Activated CD4-positive, alpha-beta T cell treated with anti-CD3 and anti-CD28 coated beads for 48 hours (primary cell): ENCODE measurements around the gene HSP90B1.

Experiments
- DNase-seq: peaks from one replicate; pipeline ENCODE4 v3.0.0-alpha.2; 2020

HSP90B1 gene

DNA sequence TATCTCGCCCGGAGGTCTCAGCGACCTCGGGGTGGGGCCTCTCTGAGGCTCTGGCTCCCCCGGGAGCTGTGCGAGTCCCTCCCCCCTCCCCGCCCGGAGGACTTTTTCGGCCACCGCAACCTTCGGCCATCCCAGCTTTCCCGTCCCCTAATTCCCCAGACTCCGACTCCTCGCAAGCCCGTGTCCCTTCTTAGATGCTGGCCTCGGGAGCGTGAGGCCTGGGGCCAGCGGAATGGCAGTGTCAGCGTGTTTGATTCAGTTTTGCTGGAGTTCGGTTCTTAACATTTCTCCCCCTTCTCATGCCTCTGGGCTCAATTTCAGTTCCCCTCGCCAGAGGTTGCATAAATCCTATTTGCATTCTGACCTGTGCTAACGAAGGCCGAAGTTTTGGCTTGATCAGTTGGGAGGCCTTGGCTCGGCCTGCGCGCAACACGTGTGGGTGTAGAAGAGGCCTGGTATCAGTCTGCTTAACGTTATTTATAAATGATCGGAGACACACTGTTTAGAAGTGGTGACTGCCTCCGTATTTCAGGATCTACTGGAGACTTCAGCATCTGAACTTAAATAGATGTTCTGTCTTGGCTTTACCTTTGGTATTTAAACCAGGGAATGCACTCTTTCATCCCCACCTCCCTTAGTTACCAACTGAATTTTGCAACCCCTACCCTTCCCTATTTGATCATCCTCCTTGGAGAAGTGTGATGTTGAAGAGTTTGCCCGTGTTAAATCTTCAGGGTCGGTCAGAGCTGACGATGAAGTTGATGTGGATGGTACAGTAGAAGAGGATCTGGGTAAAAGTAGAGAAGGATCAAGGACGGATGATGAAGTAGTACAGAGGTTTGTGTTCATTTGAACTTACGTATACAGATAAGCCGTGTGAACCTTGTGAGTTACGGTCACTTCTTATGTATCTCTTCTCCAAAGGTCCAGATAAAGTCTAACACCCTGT lies 851 bp downstream of the HSP90B1 start:
- peak; percentile 46 for DNase-seq

DNA sequence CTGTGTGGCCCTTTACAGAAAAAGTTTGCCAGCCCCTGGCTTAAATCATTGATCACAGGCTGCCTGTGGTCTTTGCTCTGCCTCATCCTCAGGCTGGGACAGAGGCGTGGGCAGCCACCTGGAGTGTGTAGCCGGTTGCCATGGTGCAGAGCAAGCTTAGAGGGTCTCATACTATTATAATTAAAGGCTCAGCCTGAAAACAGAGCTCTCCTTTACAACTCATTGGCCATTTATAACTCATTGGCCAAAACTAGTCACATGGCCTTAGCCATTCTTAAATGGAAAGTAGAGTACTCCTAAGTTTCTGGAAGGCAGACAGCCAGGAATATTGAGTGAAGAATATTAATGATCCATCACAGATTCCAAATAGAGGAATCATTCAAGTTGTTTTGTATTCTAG lies 3.0 kb downstream of the HSP90B1 start:
- no peak for DNase-seq

GRCh38 chr12:103936679-103937078 lies 6.5 kb downstream of the HSP90B1 start:
- DNase-seq = no peak

GRCh38 chr12:103944964-103945363 lies 14.8 kb downstream of the HSP90B1 start:
- DNase-seq = no peak

- no peak for DNase-seq
Observed at GRCh38 chr12:103947871-103948555, 17.8 kb downstream of the HSP90B1 start.

DNA sequence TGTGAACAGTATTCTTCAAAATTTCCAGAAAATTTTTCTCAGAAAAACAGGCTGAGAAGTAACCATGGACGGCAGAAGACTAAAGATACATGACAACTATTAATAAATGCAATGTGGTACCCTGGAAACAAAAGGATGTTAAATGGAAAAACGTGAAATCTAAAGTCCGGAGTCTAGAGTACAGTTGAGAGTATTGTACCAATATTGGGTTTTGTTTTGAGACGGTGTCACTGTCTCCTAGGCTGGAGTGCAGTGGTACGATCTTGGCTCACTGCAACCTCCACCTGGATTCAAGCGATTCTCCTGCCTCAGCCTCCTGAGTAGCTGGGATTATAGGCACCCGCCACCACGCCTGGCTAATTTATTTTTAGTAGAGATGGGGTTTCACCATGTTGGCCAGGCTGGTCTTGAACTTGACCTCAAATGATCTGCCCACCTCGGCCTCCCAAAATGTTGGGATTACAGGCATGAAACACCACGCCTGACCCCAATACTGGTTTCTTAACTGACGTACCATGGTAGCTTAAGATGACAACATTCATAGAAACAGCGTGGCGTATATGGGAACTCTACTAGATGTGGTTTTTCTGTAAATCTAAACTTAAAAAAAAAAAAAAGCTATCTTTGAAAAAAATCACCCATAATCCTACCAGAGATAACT lies 18.7 kb downstream of the HSP90B1 start:
- no peak for DNase-seq

DNA sequence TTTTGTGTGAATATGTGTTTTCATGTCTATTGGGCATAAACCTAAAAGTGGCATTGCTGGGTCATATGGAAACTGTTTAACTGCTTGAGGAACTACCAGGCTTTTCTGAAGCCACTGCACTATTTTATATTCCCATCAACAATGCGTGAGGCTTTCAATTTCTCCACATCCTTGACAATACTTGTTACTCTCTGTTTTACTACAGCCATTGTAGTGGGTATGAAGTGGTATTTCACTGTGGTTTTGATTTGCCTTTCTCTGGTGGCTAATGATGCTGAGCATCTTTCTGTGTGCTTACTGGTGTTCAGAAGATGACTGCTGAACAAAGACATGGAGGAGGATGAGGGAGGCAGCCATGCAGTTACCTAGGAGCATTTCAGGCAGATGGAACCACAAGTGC lies 22.3 kb downstream of the HSP90B1 start:
- DNase-seq = no peak

GRCh38 chr12:103955811-103956508 lies 25.8 kb downstream of the HSP90B1 start:
- DNase-seq = no peak

GRCh38 chr12:103956509-103957027 lies 26.4 kb downstream of the HSP90B1 start:
- peak; percentile 26 for DNase-seq

GRCh38 chr12:103957865-103958388 lies 27.7 kb downstream of the HSP90B1 start:
- DNase-seq = no peak

- no peak for DNase-seq
Observed at GRCh38 chr12:103958621-103959020, 28.4 kb downstream of the HSP90B1 start.

GRCh38 chr12:103960616-103961227 lies 30.5 kb downstream of the HSP90B1 start:
- DNase-seq = no peak

DNA sequence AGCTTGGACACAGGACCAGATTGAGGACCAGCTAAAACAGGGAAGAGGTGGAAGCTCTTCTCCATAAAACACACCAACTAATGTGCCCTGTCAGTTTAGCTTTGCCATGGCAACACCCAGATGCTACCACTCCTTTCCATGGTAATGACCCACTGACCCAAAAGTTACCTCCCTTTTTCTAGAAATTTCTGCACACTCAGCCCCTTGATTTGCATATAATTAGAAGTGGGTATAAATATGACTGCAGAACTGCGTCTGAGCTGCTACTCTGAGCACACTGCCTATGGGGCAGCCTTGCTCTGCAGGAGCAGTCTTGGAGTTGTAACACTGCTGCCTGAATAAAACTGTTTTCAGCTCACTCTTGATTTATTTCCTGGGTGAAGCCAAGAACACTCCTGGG lies 32.3 kb downstream of the HSP90B1 start:
- no peak for DNase-seq

DNA sequence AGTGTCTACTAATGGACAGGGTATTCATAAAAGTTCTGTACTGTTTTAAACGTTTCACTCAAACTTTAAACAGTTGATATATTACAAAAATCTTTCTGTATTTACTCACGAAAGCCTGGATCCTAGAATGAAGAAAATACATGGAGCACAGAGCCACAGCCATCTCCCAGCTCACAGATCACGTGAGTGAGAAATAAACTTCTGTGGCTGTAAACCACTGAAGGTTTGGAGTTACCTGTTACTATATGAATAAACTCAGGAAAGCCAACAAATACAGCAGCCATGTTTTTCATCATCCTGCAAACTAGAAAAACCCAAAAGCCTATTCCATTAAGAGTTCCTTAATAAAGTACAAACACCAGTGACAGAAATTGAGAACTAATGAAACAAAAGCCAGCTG lies 34.6 kb downstream of the HSP90B1 start:
- DNase-seq = no peak

DNA sequence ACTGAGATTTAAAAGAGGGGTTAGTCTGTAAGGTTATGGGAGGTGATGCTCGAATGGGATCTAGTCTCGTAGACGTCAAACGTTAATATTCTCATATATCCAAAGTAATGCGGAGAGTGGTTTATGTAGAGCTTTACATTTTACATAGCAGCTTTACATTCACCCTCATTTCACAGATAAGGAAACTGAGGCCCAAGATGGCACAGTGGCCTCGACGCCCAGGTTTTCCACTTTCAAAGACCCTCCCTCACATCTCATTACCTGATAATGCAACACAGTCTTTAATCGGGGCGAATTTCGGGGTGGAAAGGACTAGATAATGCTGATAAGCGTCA lies 35.0 kb downstream of the HSP90B1 start:
- DNase-seq = no peak

- peak; percentile 98 for DNase-seq
Observed at GRCh38 chr12:103965590-103966504, 35.6 kb downstream of the HSP90B1 start, which contains the start of gene TDG. TDG (plus strand) TSS chr12:103965872; CDS start chr12:103966038, 166 bp downstream.

DNA sequence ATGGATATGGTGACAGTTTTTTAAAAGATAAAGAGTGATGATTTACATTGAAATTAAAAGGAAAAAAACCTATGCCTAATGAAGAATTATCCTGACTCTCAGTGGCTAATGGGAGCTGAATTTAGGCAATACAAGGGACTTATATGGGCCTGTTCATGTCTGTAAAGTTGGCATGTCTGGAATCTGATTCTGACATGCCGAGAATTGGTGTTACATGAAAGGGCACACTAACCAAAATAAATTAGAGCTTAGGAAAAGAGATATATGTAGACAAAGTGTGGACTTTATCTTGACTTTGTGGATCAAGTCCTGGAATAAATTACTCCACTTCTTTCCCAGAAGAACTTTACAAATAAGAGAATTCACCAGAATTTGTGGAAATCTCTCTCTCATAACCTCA lies 36.5 kb downstream of the HSP90B1 start:
- DNase-seq = no peak

DNA sequence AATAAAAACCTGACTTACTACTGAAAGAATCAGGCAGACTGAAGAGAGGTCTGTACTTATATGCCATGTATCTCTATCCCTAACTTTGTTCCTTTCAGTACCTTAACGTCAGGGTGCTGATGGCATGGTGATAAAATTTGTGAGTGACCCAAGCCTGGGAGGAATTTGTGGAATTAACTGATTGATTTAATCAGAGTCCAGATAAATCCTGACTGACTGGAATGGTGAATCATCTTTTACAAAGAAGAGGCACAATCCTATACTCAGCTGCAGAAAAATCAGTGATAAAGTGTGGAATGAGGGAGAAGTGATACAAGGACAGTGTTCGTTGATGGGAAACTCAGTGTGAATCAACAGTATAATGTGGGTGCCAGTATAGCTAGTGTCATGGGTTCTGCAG lies 39.2 kb downstream of the HSP90B1 start:
- no peak for DNase-seq

DNA sequence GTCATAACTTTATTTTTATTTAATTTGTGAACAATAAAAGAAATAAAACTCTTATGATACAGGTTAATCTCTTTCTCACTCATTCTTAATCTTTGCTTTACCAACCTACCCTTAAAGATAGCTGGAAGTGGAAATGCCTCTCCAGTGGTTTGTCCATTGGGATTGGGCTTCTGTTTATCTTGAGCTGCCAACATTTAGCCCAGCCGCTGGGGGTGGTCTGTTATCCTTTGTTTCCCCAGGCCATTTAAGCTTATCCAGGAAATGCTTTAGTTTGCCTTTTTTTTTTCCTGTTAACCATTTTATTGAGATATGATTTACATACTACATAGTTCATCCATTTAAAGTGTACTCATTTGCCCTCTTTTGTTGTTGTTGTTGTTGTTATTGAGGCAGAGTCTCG lies 43.7 kb downstream of the HSP90B1 start:
- DNase-seq = no peak

DNA sequence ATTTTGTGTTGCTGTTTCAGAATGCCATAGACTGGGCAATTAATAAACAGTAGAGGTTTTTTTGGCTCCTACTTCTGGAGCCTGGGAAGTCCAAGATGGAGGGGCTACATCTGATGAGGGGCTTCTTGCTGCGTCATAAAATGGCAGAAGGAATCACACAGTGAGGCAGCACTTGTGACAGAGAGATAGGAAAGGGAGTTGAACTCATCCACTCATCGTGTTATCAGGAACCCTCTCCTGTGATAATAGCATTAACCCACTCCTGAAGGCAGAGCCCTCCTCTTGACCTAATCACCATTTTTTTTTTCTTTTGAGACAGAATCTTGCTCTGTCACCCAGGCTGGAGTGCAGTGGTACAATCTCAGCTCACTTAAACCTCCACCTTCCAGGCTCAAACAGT lies 45.2 kb downstream of the HSP90B1 start:
- no peak for DNase-seq
